C1 segment of cervical spinal cord (tissue), 14 donors: ENCODE measurements around the gene PRKCE.
"Not testable (repeated sequence)": the region's sequence is repeated elsewhere in the genome, so short reads cannot be mapped to it uniquely, and the experiment has no call there.

Source experiments
- DNase-seq, 14 donors: peaks; one replicate each; lab custom pipeline; 2025; lab: John Stamatoyannopoulos, UW

The PRKCE gene

GRCh38 chr2:46208766-46209165 is 557.3 kb downstream of the PRKCE start:
- no peak for DNase-seq

- DNase-seq: no peak
These were observed 558.6 kb downstream of the PRKCE start for GRCh38 chr2:46210063-46210462.

DNA sequence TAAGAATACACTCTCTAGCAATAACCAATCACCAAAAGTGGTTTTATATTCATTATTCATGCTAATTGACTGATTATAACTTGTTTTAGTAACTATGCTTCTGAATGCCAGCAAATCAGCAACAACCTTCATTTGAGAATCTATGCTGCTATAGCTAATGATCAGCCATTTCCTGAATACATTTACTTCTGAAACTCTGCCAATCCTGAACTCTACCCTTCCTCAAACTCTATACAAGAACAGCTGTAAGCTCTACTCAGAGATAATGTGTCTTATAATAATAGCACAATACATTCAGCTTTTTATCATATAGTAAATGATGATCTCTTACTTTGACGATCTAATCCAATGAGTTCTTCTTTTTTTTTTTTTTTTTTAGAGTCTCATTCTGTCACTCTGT is 560.0 kb downstream of the PRKCE start:
- no peak for DNase-seq

DNA sequence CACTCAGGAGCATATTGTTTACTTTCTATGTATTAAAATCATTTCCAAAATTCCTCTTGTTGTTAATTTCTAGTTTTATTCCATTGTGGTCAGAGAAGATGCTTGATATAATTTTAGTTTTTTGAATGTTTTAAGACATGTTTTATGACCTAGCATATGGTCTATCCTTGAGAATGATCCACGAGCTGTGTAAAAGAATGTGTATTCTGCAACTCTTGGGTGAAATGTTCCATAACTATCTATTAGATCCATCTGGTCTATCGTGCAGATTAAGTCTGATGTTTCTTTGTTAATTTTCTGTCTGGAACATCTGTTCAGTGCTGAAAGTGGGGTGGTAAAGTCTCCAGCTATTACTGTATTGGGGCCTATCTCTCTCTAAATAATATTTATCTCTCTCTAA is 562.4 kb downstream of the PRKCE start:
- no peak for DNase-seq

GRCh38 chr2:46216213-46216612 is 564.7 kb downstream of the PRKCE start:
- no peak for DNase-seq

- DNase-seq: not testable (repeated sequence)
These were observed 572.0 kb downstream of the PRKCE start for GRCh38 chr2:46223514-46223913.

DNA sequence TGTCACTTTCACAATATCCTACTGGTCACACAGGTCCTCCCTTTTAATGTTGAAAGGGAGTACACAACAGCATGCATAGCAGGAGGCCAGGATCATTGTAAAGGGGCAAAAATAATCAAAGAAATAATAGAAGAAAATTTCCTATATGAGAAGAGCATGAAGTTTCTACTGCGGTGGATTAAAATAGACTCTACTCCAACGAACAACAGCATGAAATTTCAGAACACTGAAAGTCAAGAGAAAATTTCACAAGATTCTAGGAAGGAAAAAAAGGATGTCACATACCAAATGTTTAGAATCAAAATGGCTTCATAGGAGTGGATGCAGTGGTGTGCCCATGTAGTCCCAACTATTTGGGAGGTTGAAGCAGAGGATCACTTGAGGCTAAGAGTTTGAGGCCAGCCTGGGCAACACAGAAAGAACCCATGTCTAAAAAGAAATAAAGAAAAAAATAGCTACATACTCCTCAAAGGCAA is 573.7 kb downstream of the PRKCE start:
- no peak for DNase-seq

DNA sequence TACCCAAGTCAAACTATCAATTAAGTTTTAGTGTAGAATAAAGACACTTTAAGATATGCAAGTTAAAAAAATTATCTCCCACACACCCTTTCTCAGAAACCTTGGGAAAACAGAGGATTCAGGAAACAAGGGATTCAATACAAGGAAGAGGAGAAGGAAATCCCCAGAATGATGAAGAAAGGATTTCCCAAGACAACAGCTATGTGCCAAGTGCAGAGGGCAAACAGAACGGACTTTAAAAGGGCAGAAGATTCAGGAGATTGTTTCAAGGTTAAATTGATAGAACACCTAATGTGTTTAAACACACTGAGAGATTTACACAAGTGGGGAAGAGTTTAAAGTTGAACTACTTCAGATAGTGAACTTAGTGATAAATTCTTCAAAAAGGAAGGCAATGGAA is 574.3 kb downstream of the PRKCE start:
- no peak for DNase-seq

DNA sequence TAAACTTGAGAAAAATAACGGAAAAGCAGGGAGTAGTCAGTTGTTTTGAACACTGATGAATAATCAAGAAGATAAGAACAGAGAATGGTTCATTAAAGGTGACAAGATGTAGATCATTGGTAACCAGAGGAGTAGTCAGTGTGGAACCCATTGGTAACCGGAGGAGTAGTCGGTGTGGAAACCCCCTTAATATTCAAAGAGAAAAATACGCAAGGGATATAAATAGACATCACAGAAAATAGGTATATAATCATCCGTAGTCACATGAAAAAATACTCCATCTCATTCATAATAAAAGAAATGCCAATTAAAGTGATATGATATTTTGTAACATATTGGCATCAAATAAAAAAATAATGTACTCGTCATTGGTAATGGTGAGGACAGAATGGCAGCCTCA is 575.1 kb downstream of the PRKCE start:
- DNase-seq: no peak

DNA sequence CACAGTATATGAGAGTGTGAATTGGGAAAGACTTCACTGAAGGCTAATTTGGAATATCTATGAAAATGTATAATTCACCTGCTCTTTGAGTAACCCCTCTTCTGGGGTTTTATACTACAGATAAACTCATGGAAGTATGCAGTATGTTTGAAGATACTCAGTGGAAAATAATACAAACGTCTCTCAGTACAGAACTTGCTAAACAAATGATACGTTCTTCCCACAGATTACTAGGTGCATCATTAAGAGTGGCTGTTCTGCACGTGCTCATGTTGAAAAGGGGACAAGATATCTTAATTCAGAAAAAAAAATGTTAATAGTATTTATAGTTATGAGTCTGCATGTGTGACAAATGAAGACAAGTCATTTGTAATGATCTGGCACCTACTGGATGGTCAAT is 575.5 kb downstream of the PRKCE start:
- DNase-seq: no peak

- DNase-seq: no peak
These were observed 576.3 kb downstream of the PRKCE start for GRCh38 chr2:46227674-46228289.

GRCh38 chr2:46229134-46230063 is 577.9 kb downstream of the PRKCE start:
- no peak for DNase-seq

GRCh38 chr2:46230115-46230571 is 578.7 kb downstream of the PRKCE start:
- peak in 2 of 14 donors; percentile 10 to 12 for DNase-seq

- DNase-seq: no peak
These were observed 579.4 kb downstream of the PRKCE start for GRCh38 chr2:46230677-46231425.

GRCh38 chr2:46231721-46232120 is 580.2 kb downstream of the PRKCE start:
- no peak for DNase-seq

- DNase-seq: peak in 2 of 14 donors; percentile 17 to 41
These were observed 581.4 kb downstream of the PRKCE start for GRCh38 chr2:46232860-46233259.

- no peak for DNase-seq
These were observed 584.8 kb downstream of the PRKCE start for GRCh38 chr2:46236006-46236875.

DNA sequence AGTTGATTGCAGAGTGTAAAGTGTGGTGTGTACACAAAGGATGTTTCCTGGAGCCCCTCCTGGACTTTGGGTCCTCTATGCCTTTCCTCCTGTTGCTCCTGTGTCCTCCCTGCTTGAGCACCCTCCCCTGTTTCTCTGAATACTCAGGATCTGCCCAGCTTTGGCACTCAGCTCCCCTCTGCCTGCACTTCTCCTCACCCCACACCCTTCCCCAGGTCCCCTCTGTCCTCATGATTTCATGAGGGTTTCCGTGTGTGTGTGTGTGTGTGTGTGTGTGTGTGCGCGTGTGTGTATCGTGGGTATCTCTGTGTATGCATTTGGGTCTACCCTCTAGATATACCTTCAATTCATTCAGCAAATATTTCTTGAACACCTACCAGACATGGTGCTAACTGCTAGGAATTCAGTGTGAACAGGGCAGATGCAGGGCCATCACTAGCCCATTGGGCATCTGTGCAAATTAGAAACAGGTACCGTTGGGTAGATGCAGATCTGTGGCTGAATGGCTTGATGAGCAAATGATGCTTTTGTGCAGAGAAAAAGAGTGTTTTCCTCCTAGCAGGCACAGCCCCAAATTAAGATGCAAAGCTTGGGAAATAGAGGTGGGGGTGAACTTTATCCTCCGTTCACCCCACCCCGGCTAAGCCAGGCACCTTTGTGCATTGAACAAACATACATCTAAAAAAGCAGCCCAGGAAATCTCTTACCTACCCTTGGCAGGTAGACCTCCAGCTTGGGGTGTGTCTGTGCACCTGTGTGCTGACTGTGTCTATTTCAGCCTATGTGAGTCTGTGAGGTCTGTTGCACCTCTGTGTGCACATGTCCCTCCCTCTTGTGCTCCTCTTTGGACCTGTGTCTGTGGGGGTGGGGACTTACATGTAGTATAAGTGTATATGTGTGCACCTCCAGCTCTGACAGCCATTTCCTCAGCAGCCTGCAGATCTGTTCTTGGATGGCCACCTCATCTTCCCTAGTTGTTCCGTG is 585.7 kb downstream of the PRKCE start:
- no peak for DNase-seq
